ENCODE results near the gene EEF1AKMT4.

Gene EEF1AKMT4

GRCh38 chr3:184282941-184283340 lies 33.5 kb downstream of the EEF1AKMT4 start:
- Histone ChIP-seq H3K4me3 (no peak overlapping the region), H3K9ac (no peak overlapping the region), H3K27me3 (peaks cover 0 to 1% (median 0%) of the 10 kb centered on the region in 11 experiments; a peak in 1 of 22 replicates), H3K4me2 (no peak overlapping the region), H3K9me3 (replicated peaks in 1 of 11) (peaks cover 0 to 6% (median 0%) of the 10 kb centered on the region in 11 experiments; a peak in 3 of 22 replicates), H3K36me3 (no peaks in the 10 kb centered on the region), H4K20me1 (no peaks in the 10 kb centered on the region), H3K27ac (no peak overlapping the region), H3K4me1 (no peaks in the 10 kb centered on the region; a peak in 1 of 20 replicates)
- no peak for TF ChIP-seq Cebpa-rat (IDR thresholded peaks at IDR 0.05)

DNA sequence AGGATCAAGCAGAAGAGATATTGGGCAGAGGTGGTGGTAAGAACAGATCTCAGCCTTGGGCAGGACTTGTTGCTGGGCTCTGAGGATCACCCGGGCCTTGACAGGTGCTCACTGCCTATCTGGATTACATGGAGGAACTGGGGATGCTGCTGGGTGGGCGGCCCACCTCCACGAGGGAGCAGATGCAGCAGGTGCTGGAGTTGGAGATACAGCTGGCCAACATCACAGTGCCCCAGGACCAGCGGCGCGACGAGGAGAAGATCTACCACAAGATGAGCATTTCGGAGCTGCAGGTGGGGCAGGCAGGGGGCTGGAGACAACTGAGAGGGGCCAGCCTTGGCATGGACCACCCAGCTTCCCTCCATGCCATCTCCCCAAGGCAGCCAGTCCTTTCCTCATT lies 34.2 kb downstream of the EEF1AKMT4 start:
- Histone ChIP-seq H3K4me3 (no peak overlapping the region), H3K27ac (no peak overlapping the region), H3K36me3 (no peaks in the 10 kb centered on the region), H3K4me1 (no peaks in the 10 kb centered on the region; a peak in 1 of 20 replicates), H3K9me3 (replicated peaks in 1 of 11) (peaks cover 0 to 6% (median 0%) of the 10 kb centered on the region in 11 experiments; a peak in 3 of 22 replicates), H3K4me2 (no peak overlapping the region), H3K27me3 (no peaks in the 10 kb centered on the region; a peak in 1 of 22 replicates), H3K9ac (no peak overlapping the region), H4K20me1 (no peaks in the 10 kb centered on the region)
- TF ChIP-seq Cebpa-rat (IDR thresholded peaks at IDR 0.05): no peak

DNA sequence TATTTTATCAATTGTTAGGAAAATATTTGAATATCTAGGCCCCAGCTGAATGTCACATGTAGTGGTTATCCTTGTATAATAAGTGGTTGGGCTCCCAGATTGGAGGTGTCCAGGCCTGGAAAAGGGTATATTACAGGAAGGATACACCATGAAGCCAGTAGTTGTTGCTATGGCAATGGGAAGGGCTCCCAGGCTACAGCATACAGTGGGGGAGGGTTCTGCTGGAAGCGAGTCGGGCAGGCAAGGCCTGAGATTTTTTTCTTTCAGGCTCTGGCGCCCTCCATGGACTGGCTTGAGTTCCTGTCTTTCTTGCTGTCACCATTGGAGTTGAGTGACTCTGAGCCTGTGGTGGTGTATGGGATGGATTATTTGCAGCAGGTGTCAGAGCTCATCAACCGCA lies 35.2 kb downstream of the EEF1AKMT4 start:
- Histone ChIP-seq H3K4me1 (no peaks in the 10 kb centered on the region; a peak in 1 of 20 replicates), H3K36me3 (no peaks in the 10 kb centered on the region), H4K20me1 (no peaks in the 10 kb centered on the region), H3K27me3 (no peaks in the 10 kb centered on the region; a peak in 1 of 22 replicates), H3K9ac (no peak overlapping the region), H3K4me3 (no peak overlapping the region), H3K9me3 (replicated peaks in 1 of 11) (peaks cover 0 to 6% (median 0%) of the 10 kb centered on the region in 11 experiments; a peak in 3 of 22 replicates), H3K4me2 (no peak overlapping the region), H3K27ac (no peak overlapping the region)
- TF ChIP-seq Cebpa-rat (IDR thresholded peaks at IDR 0.05): no peak

DNA sequence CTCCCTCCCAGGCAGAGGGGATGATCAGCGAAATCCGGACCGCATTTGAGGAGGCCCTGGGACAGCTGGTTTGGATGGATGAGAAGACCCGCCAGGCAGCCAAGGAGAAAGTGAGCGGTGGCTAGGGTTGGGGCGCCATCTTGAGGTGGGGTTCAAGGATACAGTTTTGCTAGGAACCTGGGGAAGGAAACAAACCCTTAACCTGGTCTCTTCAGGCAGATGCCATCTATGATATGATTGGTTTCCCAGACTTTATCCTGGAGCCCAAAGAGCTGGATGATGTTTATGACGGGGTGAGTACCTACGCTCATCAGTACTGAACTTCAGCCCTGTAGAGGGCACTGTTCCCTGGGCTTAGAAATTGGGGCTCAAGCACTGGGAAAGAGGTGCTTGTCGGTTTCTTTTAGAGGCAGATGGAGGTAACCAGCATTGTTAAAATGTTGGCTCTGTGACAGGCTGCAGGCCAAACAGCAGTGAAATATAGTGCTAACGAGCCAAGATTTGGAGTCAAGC lies 40.0 kb downstream of the EEF1AKMT4 start:
- Histone ChIP-seq H3K36me3 (no peaks in the 10 kb centered on the region), H3K4me2 (0 out of 22 replicates have a peak overlapping the region, but pooled peaks of 1 of the 11 experiments have one; percentile 16), H3K9me3 (replicated peaks in 1 of 11) (no peaks in the 10 kb centered on the region), H3K9ac (no peak overlapping the region), H3K4me3 (no peak overlapping the region), H4K20me1 (no peaks in the 10 kb centered on the region), H3K27me3 (no peaks in the 10 kb centered on the region), H3K27ac (no peak overlapping the region), H3K4me1 (no peaks in the 10 kb centered on the region; a peak in 1 of 20 replicates)
- no peak for TF ChIP-seq Cebpa-rat (IDR thresholded peaks at IDR 0.05)

GRCh38 chr3:184290331-184290730 lies 40.9 kb downstream of the EEF1AKMT4 start:
- no peak overlapping the region for H3K9ac ChIP-seq
- no peaks in the 10 kb centered on the region for H3K27me3 ChIP-seq
- H3K4me3 ChIP-seq: no peak overlapping the region
- H3K36me3 ChIP-seq: no peaks in the 10 kb centered on the region
- no peak overlapping the region for H3K27ac ChIP-seq
- H4K20me1 ChIP-seq: no peaks in the 10 kb centered on the region
- H3K4me1 ChIP-seq: no peaks in the 10 kb centered on the region
- no peaks in the 10 kb centered on the region for H3K9me3 ChIP-seq (replicated peaks in 1 of 11)
- TF ChIP-seq Cebpa-rat (IDR thresholded peaks at IDR 0.05): no peak
- no peak overlapping the region for H3K4me2 ChIP-seq

DNA sequence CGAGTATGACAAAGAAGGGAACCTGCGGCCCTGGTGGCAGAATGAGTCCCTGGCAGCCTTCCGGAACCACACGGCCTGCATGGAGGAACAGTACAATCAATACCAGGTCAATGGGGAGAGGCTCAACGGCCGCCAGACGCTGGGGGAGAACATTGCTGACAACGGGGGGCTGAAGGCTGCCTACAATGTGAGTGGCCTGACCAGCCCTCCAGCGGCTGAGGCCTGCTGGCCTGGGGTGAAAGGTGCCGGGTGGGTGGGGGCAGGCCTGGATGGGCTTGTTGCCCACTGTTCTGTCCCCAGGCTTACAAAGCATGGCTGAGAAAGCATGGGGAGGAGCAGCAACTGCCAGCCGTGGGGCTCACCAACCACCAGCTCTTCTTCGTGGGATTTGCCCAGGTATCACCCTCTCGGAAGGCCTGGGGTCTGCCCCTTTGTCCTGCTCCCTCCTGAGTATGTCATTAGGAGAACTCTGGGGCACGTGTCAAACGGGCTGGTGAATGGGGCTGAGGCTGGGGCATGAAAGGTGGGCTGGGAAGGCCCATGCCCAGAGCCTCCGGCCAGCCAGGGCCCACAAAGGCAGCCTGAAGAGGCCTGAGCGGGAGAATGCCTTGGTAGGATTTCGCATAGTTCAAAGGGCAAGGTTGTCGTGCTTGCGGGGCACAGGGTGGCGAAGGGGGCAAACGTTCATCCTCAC lies 41.7 kb downstream of the EEF1AKMT4 start:
- H3K9ac ChIP-seq: no peak overlapping the region
- H3K27ac ChIP-seq: no peak overlapping the region
- H3K4me2 ChIP-seq: no peak overlapping the region
- H3K4me1 ChIP-seq: no peaks in the 10 kb centered on the region
- H3K4me3 ChIP-seq: no peak overlapping the region
- H3K9me3 ChIP-seq (replicated peaks in 1 of 11): no peaks in the 10 kb centered on the region
- H3K27me3 ChIP-seq: no peaks in the 10 kb centered on the region
- H3K36me3 ChIP-seq: no peaks in the 10 kb centered on the region
- H4K20me1 ChIP-seq: no peaks in the 10 kb centered on the region
- no peak for TF ChIP-seq Cebpa-rat (IDR thresholded peaks at IDR 0.05)

- Histone ChIP-seq H3K4me3 (no peak overlapping the region), H3K4me2 (no peak overlapping the region)
- TF ChIP-seq Cebpa-rat (IDR thresholded peaks at IDR 0.05): no peak
Observed at GRCh38 chr3:184291738-184292445, 42.4 kb downstream of the EEF1AKMT4 start.

GRCh38 chr3:184295771-184296170 lies 46.3 kb downstream of the EEF1AKMT4 start:
- Histone ChIP-seq H3K27ac (no peak overlapping the region), H3K27me3 (no peaks in the 10 kb centered on the region), H3K4me3 (no peak overlapping the region), H3K9ac (no peak overlapping the region), H3K4me2 (no peak overlapping the region), H4K20me1 (peaks cover 6 to 16% (median 14%) of the 10 kb centered on the region in 11 experiments; a peak in 18 of 22 replicates), H3K4me1 (peaks cover 9 to 18% (median 16%) of the 10 kb centered on the region in 10 experiments), H3K9me3 (replicated peaks in 1 of 11) (no peaks in the 10 kb centered on the region), H3K36me3 (peaks cover 2 to 11% (median 8%) of the 10 kb centered on the region in 11 experiments)
- no peak for TF ChIP-seq Cebpa-rat (IDR thresholded peaks at IDR 0.05)

More at GRCh38 chr3:184291738-184292445, 42.4 kb downstream of the EEF1AKMT4 start:
- Histone ChIP-seq H4K20me1 (no peaks in the 10 kb centered on the region), H3K9ac (0 out of 22 replicates have a peak overlapping the region, but pooled peaks of 1 of the 11 experiments have one; percentile 30), H3K27me3 (no peaks in the 10 kb centered on the region), H3K4me1 (no peaks in the 10 kb centered on the region), H3K27ac (no peak overlapping the region), H3K36me3 (no peaks in the 10 kb centered on the region), H3K9me3 (replicated peaks in 1 of 11) (no peaks in the 10 kb centered on the region)

DNA sequence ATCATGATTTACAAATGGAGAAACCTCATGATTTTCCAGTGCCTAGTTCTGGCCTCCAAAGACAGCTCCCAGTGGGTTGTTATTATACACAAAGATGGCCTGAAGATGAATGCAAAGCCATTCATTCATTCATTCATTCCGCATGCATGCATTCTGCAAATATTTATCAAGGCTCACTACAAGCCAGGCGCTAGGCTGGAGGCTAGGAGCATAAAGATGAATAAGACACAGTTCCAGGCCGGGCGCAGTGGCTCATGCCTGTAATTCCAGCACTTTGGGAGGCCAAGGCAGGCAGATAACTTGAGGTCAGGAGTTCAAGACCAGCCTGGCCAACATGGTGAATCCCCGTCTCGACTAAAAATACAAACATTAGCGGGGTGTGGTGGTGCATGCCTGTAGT lies 47.1 kb downstream of the EEF1AKMT4 start:
- Histone ChIP-seq H3K27me3 (no peaks in the 10 kb centered on the region), H3K9me3 (replicated peaks in 1 of 11) (no peaks in the 10 kb centered on the region), H3K36me3 (peaks cover 10 to 19% (median 16%) of the 10 kb centered on the region in 11 experiments), H3K4me3 (no peak overlapping the region), H4K20me1 (peaks cover 6 to 25% (median 22%) of the 10 kb centered on the region in 11 experiments; a peak in 19 of 22 replicates), H3K4me2 (no peak overlapping the region), H3K27ac (no peak overlapping the region), H3K4me1 (peaks cover 13 to 24% (median 22%) of the 10 kb centered on the region in 10 experiments), H3K9ac (no peak overlapping the region)
- TF ChIP-seq Cebpa-rat (IDR thresholded peaks at IDR 0.05): no peak

Measured in BLaER1 treated with 17β-estradiol and CSF1 and Interleukin-3, amounts not matched to agents 10 nM and 100 nM (cell line).